H9 (cell line): ENCODE measurements around the gene CACNB3. TPM values are rescaled to one million over a fixed set of nuclear protein-coding genes. Genes with fewer than 3 reads are reported as not detected.

Experiments
- DNase-seq: peaks from one replicate; pipeline ENCODE4 v3.0.0-alpha.2; 2017
- H2AFZ ChIP-seq: one replicate; pipeline ENCODE4 v1.6.1; 2013; ENCODE audit warnings: mild to moderate bottlenecking, low read length, control low read depth, moderate library complexity
- H2AK5ac ChIP-seq: 2 replicates; pipeline ENCODE4 v1.6.1; 2013; ENCODE audit warnings: low read length, control low read depth, mixed read lengths; ENCODE audit not compliant: insufficient read length
- H2BK120ac ChIP-seq: one replicate; pipeline ENCODE4 v1.6.1; 2013; ENCODE audit warnings: low read depth, mild to moderate bottlenecking, low read length, control low read depth, inconsistent platforms; ENCODE audit not compliant: poor library complexity, severe bottlenecking
- H2BK12ac ChIP-seq: 2 replicates; pipeline ENCODE4 v1.6.1; 2013; ENCODE audit warnings: low read length, control low read depth, mixed read lengths, low read depth; ENCODE audit not compliant: insufficient read length
- H2BK15ac ChIP-seq: 2 replicates; pipeline ENCODE4 v1.6.1; 2013; ENCODE audit warnings: low read depth, low read length, control low read depth
- H2BK20ac ChIP-seq: one replicate; pipeline ENCODE4 v1.6.1; 2013; ENCODE audit warnings: low read depth, mild to moderate bottlenecking, low read length, control low read depth, inconsistent platforms; ENCODE audit not compliant: poor library complexity, severe bottlenecking
- H2BK5ac ChIP-seq: 2 replicates; pipeline ENCODE4 v1.6.1; 2013; ENCODE audit warnings: low read length, control low read depth, mixed read lengths; ENCODE audit not compliant: insufficient read length
- H3K14ac ChIP-seq: 2 replicates; pipeline ENCODE4 v1.6.1; 2013; ENCODE audit warnings: low read length, control low read depth; ENCODE audit not compliant: insufficient read depth
- H3K18ac ChIP-seq: 2 replicates; pipeline ENCODE4 v1.6.1; 2013; ENCODE audit warnings: low read depth, mild to moderate bottlenecking, mixed read lengths, low read length, control low read depth; ENCODE audit not compliant: insufficient read length
- H3K23ac ChIP-seq: 2 replicates; pipeline ENCODE4 v1.6.1; 2013; ENCODE audit warnings: low read length, control low read depth, mixed read lengths, low read depth; ENCODE audit not compliant: insufficient read length
- H3K23me2 ChIP-seq: 2 replicates; pipeline ENCODE4 v1.6.1; 2013; ENCODE audit warnings: low read depth, mild to moderate bottlenecking, mixed read lengths, low read length, control low read depth; ENCODE audit not compliant: insufficient read length, poor library complexity, severe bottlenecking
- H3K27ac ChIP-seq: 2 replicates; pipeline ENCODE4 v1.5.1; 2013; ENCODE audit warnings: low read length, control low read depth, mixed read lengths, low read depth; ENCODE audit not compliant: insufficient read length
- H3K27me3 ChIP-seq: 2 replicates; pipeline ENCODE4 v1.6.1; 2013; ENCODE audit warnings: low read length, control low read depth, inconsistent platforms; ENCODE audit not compliant: insufficient read depth
- H3K4ac ChIP-seq: 2 replicates; pipeline ENCODE4 v1.6.1; 2013; ENCODE audit warnings: low read depth, mild to moderate bottlenecking, control low read depth, inconsistent platforms, low read length, moderate library complexity
- H3K4me1 ChIP-seq: 2 replicates; pipeline ENCODE4 v1.6.1; 2013; ENCODE audit warnings: low read length, control low read depth, inconsistent platforms; ENCODE audit not compliant: insufficient read depth
- H3K4me2 ChIP-seq: 2 replicates; pipeline ENCODE4 v1.6.1; 2013; ENCODE audit warnings: low read length, control low read depth, mixed read lengths; ENCODE audit not compliant: insufficient read length, insufficient read depth
- H3K56ac ChIP-seq: 2 replicates; pipeline ENCODE4 v1.6.1; 2013; ENCODE audit warnings: low read depth, mild to moderate bottlenecking, mixed read lengths, low read length, control low read depth; ENCODE audit not compliant: insufficient read length
- H3K79me1 ChIP-seq: 2 replicates; pipeline ENCODE4 v1.6.1; 2013; ENCODE audit warnings: low read depth, mild to moderate bottlenecking, moderate library complexity, low read length, control low read depth, inconsistent platforms; ENCODE audit not compliant: insufficient read depth, poor library complexity, severe bottlenecking
- H3K79me2 ChIP-seq: 2 replicates; pipeline ENCODE4 v1.6.1; 2013; ENCODE audit warnings: low read length, control low read depth, inconsistent platforms; ENCODE audit not compliant: insufficient read depth
- H3K9ac ChIP-seq: 2 replicates; pipeline ENCODE4 v1.6.1; 2013; ENCODE audit warnings: low read length, control low read depth, mixed read lengths; ENCODE audit not compliant: insufficient read length; ENCODE audit errors: extremely low read depth
- H3K9me3 ChIP-seq: one replicate; pipeline ENCODE4 v1.6.1; 2013; ENCODE audit warnings: low read depth, low read length, inconsistent platforms; ENCODE audit not compliant: control insufficient read depth
- H3T11ph ChIP-seq: one replicate; pipeline ENCODE4 v1.6.1; 2013; ENCODE audit warnings: mild to moderate bottlenecking, low read length, control low read depth, inconsistent platforms
- H4K20me1 ChIP-seq: one replicate; pipeline ENCODE4 v1.6.1; 2013; ENCODE audit not compliant: control insufficient read depth, insufficient read length, insufficient read depth
- H4K5ac ChIP-seq: 2 replicates; pipeline ENCODE4 v1.6.1; 2013; ENCODE audit warnings: low read depth, mild to moderate bottlenecking, mixed read lengths, low read length, control low read depth; ENCODE audit not compliant: insufficient read length
- H4K8ac ChIP-seq: replicated peaks from 2 replicates; pipeline ENCODE4 v1.6.1; 2013; ENCODE audit warnings: low read length, control low read depth, mixed read lengths, low read depth; ENCODE audit not compliant: insufficient read length
- H4K91ac ChIP-seq: 2 replicates; pipeline ENCODE4 v1.6.1; 2013; ENCODE audit warnings: low read depth, mild to moderate bottlenecking, moderate library complexity, mixed read lengths, low read length, control low read depth; ENCODE audit not compliant: insufficient read length
- H3K27ac Mint-ChIP-seq, 3 experiments: 2 replicates in 2 of 3; 3 replicates in 1 of 3; pipeline ENCODE4 v1.8.0; 2020 to 2021; ENCODE audit warnings: mixed read lengths in 3 of 3, mild to moderate bottlenecking in 1 of 3, moderate library complexity in 1 of 3
- H3K27me3 Mint-ChIP-seq: 2 replicates; pipeline ENCODE4 v1.8.0; 2021; ENCODE audit warnings: low read depth, mild to moderate bottlenecking, moderate library complexity, mixed read lengths
- H3K36me3 Mint-ChIP-seq, 3 experiments: 2 replicates in 2 of 3; 3 replicates in 1 of 3; pipeline ENCODE4 v1.8.0; 2020 to 2021; ENCODE audit warnings: low read depth in 3 of 3, mixed read lengths in 3 of 3; ENCODE audit not compliant: insufficient read depth in 1 of 3
- H3K4me1 Mint-ChIP-seq, 2 experiments: 2 replicates each; pipeline ENCODE4 v1.8.0; 2020; ENCODE audit warnings: mixed read lengths in 2 of 2
- H3K4me3 Mint-ChIP-seq, 2 experiments: 2 replicates in 1 of 2; 3 replicates in 1 of 2; pipeline ENCODE4 v1.8.0; 2020 to 2021; ENCODE audit warnings: mild to moderate bottlenecking in 2 of 2, mixed read lengths in 2 of 2, moderate library complexity in 1 of 2
- H3K9me3 Mint-ChIP-seq, 2 experiments: 2 replicates in 1 of 2; 3 replicates in 1 of 2; pipeline ENCODE4 v1.8.0; 2020; ENCODE audit warnings: mild to moderate bottlenecking in 2 of 2, mixed read lengths in 2 of 2, moderate library complexity in 1 of 2
- WGBS: extraction: QIAGEN DNeasy Blood & Tissue Kit; methylation state at CpG from one replicate; pipeline ENCODE4 v1.1.7; 2013; ENCODE audit warnings: missing lambda C conversion rate, low lambda C conversion rate, mixed read lengths; ENCODE audit not compliant: insufficient read length; ENCODE audit errors: extremely low coverage; 5-methylcytosine and 5-hydroxymethylcytosine counted together
- total RNA-seq: library from RNA; stranded (reverse); gene quantifications from 2 replicates; pipeline ENCODE4 v1.2.1, GENCODE V29; 2021
- TF ChIP-seq, protein P1 (sequence below): fragments of 200-600 bp; sonication (generic); conservative IDR thresholded peaks from 3 replicates; pipeline ENCODE4 v1.8.0; 2021; ENCODE audit warnings: antibody characterized with exemption, mild to moderate bottlenecking

CACNB3 gene
- total RNA-seq, 1 experiment from 2014 or later, result 35.1 TPM

- no peak overlapping the region for H4K5ac ChIP-seq
- no peaks in the 10 kb centered on the region for H3K27me3 Mint-ChIP-seq
- no peak for DNase-seq
- H3K27me3 ChIP-seq, result no peaks in the 10 kb centered on the region
- no peak overlapping the region for H3T11ph ChIP-seq
- no peaks in the 10 kb centered on the region for H3K79me2 ChIP-seq
- H3K4me3 Mint-ChIP-seq, result peak overlapping the region in 1 of 2 experiments; percentile 96; a peak in 2 of 5 replicates
- H3K36me3 Mint-ChIP-seq, result peaks cover 15 to 38% (median 28%) of the 10 kb centered on the region in 3 experiments; a peak in 6 of 7 replicates
- H3K14ac ChIP-seq, result no peak overlapping the region
- H3K18ac ChIP-seq, result no peak overlapping the region
- H2BK20ac ChIP-seq, result no peak overlapping the region
- peak overlapping the region; percentile 13 for H3K9ac ChIP-seq
- peaks cover 3% of the 10 kb centered on the region for H3K79me1 ChIP-seq
- H4K20me1 ChIP-seq, result no peaks in the 10 kb centered on the region
- no peaks in the 10 kb centered on the region; a peak in 1 of 5 replicates for H3K9me3 Mint-ChIP-seq
- TF ChIP-seq, protein P1, sequence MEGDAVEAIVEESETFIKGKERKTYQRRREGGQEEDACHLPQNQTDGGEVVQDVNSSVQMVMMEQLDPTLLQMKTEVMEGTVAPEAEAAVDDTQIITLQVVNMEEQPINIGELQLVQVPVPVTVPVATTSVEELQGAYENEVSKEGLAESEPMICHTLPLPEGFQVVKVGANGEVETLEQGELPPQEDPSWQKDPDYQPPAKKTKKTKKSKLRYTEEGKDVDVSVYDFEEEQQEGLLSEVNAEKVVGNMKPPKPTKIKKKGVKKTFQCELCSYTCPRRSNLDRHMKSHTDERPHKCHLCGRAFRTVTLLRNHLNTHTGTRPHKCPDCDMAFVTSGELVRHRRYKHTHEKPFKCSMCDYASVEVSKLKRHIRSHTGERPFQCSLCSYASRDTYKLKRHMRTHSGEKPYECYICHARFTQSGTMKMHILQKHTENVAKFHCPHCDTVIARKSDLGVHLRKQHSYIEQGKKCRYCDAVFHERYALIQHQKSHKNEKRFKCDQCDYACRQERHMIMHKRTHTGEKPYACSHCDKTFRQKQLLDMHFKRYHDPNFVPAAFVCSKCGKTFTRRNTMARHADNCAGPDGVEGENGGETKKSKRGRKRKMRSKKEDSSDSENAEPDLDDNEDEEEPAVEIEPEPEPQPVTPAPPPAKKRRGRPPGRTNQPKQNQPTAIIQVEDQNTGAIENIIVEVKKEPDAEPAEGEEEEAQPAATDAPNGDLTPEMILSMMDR, result no peak
- peak overlapping the region; percentile 4 for H3K4me2 ChIP-seq
- H3K4ac ChIP-seq, result no peak overlapping the region
- no peak overlapping the region for H2BK5ac ChIP-seq
- H3K23ac ChIP-seq, result no peak overlapping the region
- no peak overlapping the region for H2BK120ac ChIP-seq
- peaks cover 12% of the 10 kb centered on the region; the same call in 1 of the 2 replicates for H3K4me1 ChIP-seq
- H3K27ac ChIP-seq, result no peak overlapping the region
- no peak overlapping the region for H2AFZ ChIP-seq
- no peak overlapping the region for H4K8ac ChIP-seq
- peaks cover 37 to 41% of the 10 kb centered on the region in 2 experiments for H3K4me1 Mint-ChIP-seq
- peaks cover 12% of the 10 kb centered on the region for H3K23me2 ChIP-seq
- no peak overlapping the region for H3K56ac ChIP-seq
- H2AK5ac ChIP-seq, result no peak overlapping the region
- H2BK12ac ChIP-seq, result no peak overlapping the region
- WGBS, result no CpG with 5 or more reads among the region's 4 CpGs
- H4K91ac ChIP-seq, result no peak overlapping the region
- no peak overlapping the region for H2BK15ac ChIP-seq
- no peaks in the 10 kb centered on the region for H3K9me3 ChIP-seq
- no peak overlapping the region for H3K27ac Mint-ChIP-seq
Measured at GRCh38 chr12:48863291-48863690, 45.0 kb downstream of the CACNB3 start.
